Bone marrow (tissue), 2 donors: ENCODE data around the gene B4GAT1.

ENCODE experiments used
- DNase-seq, 2 donors: peaks; one replicate each; lab custom pipeline; 2025; lab: John Stamatoyannopoulos, UW

The B4GAT1 gene

GRCh38 chr11:66309475-66309874 is 38.0 kb downstream of the B4GAT1 start:
- no peak for DNase-seq

- no peak for DNase-seq
Measured at GRCh38 chr11:66302656-66303055, 44.8 kb downstream of the B4GAT1 start.

DNA sequence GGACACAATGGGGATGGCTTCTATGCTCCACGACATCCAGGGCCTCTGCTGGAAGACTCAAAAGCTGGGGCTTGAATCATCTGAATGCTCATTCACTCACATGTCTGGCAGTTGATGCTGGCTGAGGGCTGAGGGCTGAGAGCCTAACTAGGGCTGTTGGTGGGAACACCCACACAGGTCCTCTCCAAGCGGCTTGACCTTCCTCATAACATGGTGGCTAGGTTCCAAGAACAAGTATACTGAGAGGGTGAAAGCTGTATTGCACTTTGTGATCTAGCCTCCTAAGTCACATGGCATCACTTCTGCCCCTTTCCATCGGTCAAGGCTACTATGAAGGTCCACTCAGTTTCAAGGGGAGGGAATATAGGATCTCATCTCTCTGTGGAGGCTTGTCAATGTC is 48.2 kb downstream of the B4GAT1 start:
- no peak for DNase-seq

- no peak for DNase-seq
Measured at GRCh38 chr11:66297610-66298009, 49.8 kb downstream of the B4GAT1 start.
